MM.1S (cell line): ENCODE measurements around the gene APH1B.

Experiments used
- DNase-seq: peaks from one replicate; pipeline ENCODE4 v3.0.0-alpha.2; 2015
- H2AFZ ChIP-seq: fragments of 300-600 bp; sonication (generic); 2 replicates; pipeline ENCODE4 v1.6.0; 2016; ENCODE audit warnings: antibody characterized with exemption, low read length
- H3F3A ChIP-seq: fragments of 300-600 bp; sonication (generic); 2 replicates; pipeline ENCODE4 v1.6.1; 2016; ENCODE audit warnings: mild to moderate bottlenecking, antibody characterized with exemption, low read length, moderate library complexity, mixed read lengths; ENCODE audit not compliant: insufficient read depth
- H3K27ac ChIP-seq: fragments of 300-600 bp; sonication (generic); 2 replicates; pipeline ENCODE4 v1.5.1; 2016; ENCODE audit warnings: mild to moderate bottlenecking, low read length
- H3K27me3 ChIP-seq: fragments of 300-600 bp; sonication (generic); replicated peaks from 2 replicates; pipeline ENCODE4 v1.6.0; 2016; ENCODE audit warnings: low read length; ENCODE audit not compliant: insufficient read depth
- H3K36me3 ChIP-seq: fragments of 300-600 bp; sonication (generic); replicated peaks from 2 replicates; pipeline ENCODE4 v1.6.1; 2016; ENCODE audit warnings: mild to moderate bottlenecking, low read length, mixed read lengths; ENCODE audit not compliant: insufficient read depth
- H3K4me1 ChIP-seq: fragments of 300-600 bp; sonication (generic); 2 replicates; pipeline ENCODE4 v1.6.1; 2016; ENCODE audit warnings: low read length, mixed read lengths
- H3K4me2 ChIP-seq: fragments of 300-600 bp; sonication (generic); 2 replicates; pipeline ENCODE4 v1.6.0; 2016; ENCODE audit warnings: low read depth, low read length
- H3K4me3 ChIP-seq: fragments of 300-600 bp; sonication (generic); 2 replicates; pipeline ENCODE4 v1.5.1; 2016; ENCODE audit warnings: low read length, mixed read lengths
- H3K79me2 ChIP-seq: fragments of 300-600 bp; sonication (generic); 2 replicates; pipeline ENCODE4 v1.6.1; 2016; ENCODE audit warnings: mixed run types, low read length, mixed read lengths
- H3K9ac ChIP-seq: fragments of 300-600 bp; sonication (generic); 2 replicates; pipeline ENCODE4 v1.6.1; 2016; ENCODE audit warnings: low read length, mixed read lengths
- H3K9me2 ChIP-seq: fragments of 300-600 bp; sonication (generic); replicated peaks from 2 replicates; pipeline ENCODE4 v1.6.1; 2016; ENCODE audit warnings: mild to moderate bottlenecking, low read length, mixed read lengths; ENCODE audit not compliant: insufficient read depth
- H3K9me3 ChIP-seq: fragments of 300-600 bp; sonication (generic); replicated peaks from 2 replicates; pipeline ENCODE4 v1.6.1; 2016; ENCODE audit warnings: mild to moderate bottlenecking, low read length, mixed read lengths; ENCODE audit not compliant: insufficient read depth
- H4K20me1 ChIP-seq: fragments of 300-600 bp; sonication (generic); 2 replicates; pipeline ENCODE4 v1.6.1; 2016; ENCODE audit warnings: mild to moderate bottlenecking, low read length, moderate library complexity, mixed read lengths; ENCODE audit not compliant: insufficient read depth
- CTCF ChIP-seq: fragments of 300-600 bp; sonication (generic); IDR thresholded peaks from 2 replicates; pipeline ENCODE4 v1.5.1; 2016; ENCODE audit warnings: antibody characterized with exemption, low read length, mixed read lengths
- EZH2 ChIP-seq: fragments of 300-600 bp; sonication (generic); optimal IDR thresholded peaks from 2 replicates; pipeline ENCODE3; 2017; ENCODE audit warnings: low read depth, mild to moderate bottlenecking, antibody characterized with exemption, low read length, mixed read lengths
- EZH2phosphoT487 ChIP-seq: fragments of 300-600 bp; sonication (generic); IDR thresholded peaks from 2 replicates; pipeline ENCODE4 v1.6.1; 2018; ENCODE audit warnings: antibody characterized with exemption, low read length

The APH1B gene

GRCh38 chr15:63292241-63292640, 14.8 kb downstream of the APH1B start:
- H3K4me3 ChIP-seq, result no peak overlapping the region
- no peak overlapping the region for H3K27ac ChIP-seq
- H3K79me2 ChIP-seq, result no peaks in the 10 kb centered on the region
- H3K4me2 ChIP-seq, result no peak overlapping the region
- no peak overlapping the region for H3K9ac ChIP-seq
- H3F3A ChIP-seq, result no peaks in the 10 kb centered on the region
- H4K20me1 ChIP-seq, result no peaks in the 10 kb centered on the region
- no peaks in the 10 kb centered on the region for H3K9me2 ChIP-seq
- H3K9me3 ChIP-seq, result no peaks in the 10 kb centered on the region
- TF ChIP-seq CTCF, result no peak
- TF ChIP-seq EZH2, result no peak
- no peak for TF ChIP-seq EZH2phosphoT487
- H3K27me3 ChIP-seq, result no peaks in the 10 kb centered on the region
- no peak for DNase-seq
- H2AFZ ChIP-seq, result no peak overlapping the region
- H3K36me3 ChIP-seq, result no peaks in the 10 kb centered on the region
- H3K4me1 ChIP-seq, result no peaks in the 10 kb centered on the region

- H2AFZ ChIP-seq, result no peak overlapping the region
Measured at GRCh38 chr15:63292771-63293170, 15.4 kb downstream of the APH1B start.

GRCh38 chr15:63294359-63294758, 17.0 kb downstream of the APH1B start:
- Histone ChIP-seq H3K27ac (no peak overlapping the region), H3K4me2 (no peak overlapping the region), H3K4me3 (no peak overlapping the region), H3K36me3 (no peaks in the 10 kb centered on the region), H3K79me2 (no peaks in the 10 kb centered on the region), H3K27me3 (no peaks in the 10 kb centered on the region), H3F3A (no peaks in the 10 kb centered on the region), H2AFZ (no peak overlapping the region), H4K20me1 (no peaks in the 10 kb centered on the region), H3K4me1 (no peaks in the 10 kb centered on the region), H3K9me3 (no peaks in the 10 kb centered on the region), H3K9me2 (no peaks in the 10 kb centered on the region), H3K9ac (no peak overlapping the region)
- DNase-seq, result no peak
- TF ChIP-seq EZH2phosphoT487 (no peak), CTCF (no peak), EZH2 (no peak)

More at GRCh38 chr15:63292771-63293170, 15.4 kb downstream of the APH1B start:
- no peaks in the 10 kb centered on the region for H3K36me3 ChIP-seq
- H3K79me2 ChIP-seq, result no peaks in the 10 kb centered on the region
- TF ChIP-seq EZH2phosphoT487 (no peak), CTCF (no peak), EZH2 (no peak)
- H4K20me1 ChIP-seq, result no peaks in the 10 kb centered on the region
- H3K27ac ChIP-seq, result no peak overlapping the region
- no peaks in the 10 kb centered on the region for H3K27me3 ChIP-seq
- no peak overlapping the region for H3K4me3 ChIP-seq
- H3F3A ChIP-seq, result no peaks in the 10 kb centered on the region
- no peaks in the 10 kb centered on the region for H3K9me3 ChIP-seq
- no peak overlapping the region for H3K4me2 ChIP-seq
- DNase-seq, result no peak
- H3K4me1 ChIP-seq, result no peaks in the 10 kb centered on the region
- no peak overlapping the region for H3K9ac ChIP-seq
- H3K9me2 ChIP-seq, result no peaks in the 10 kb centered on the region
